HepG2 (cell line): ENCODE measurements around the gene CHPF. TPM values are rescaled to one million over a fixed set of nuclear protein-coding genes. Genes with fewer than 3 reads are reported as not detected.

Source experiments
- ARID5B ChIP-seq: IDR thresholded peaks from 2 replicates; pipeline ENCODE4 v1.4.0; 2020; ENCODE audit warnings: mild to moderate bottlenecking, missing genetic modification reagents
- CCDC6 ChIP-seq: sonication (generic); formaldehyde crosslinking; IDR thresholded peaks from 2 replicates; pipeline ENCODE4 v1.8.1; 2022; ENCODE audit warnings: mild to moderate bottlenecking, missing genetic modification reagents, moderate library complexity
- CERS6 ChIP-seq: sonication (generic); formaldehyde crosslinking; IDR thresholded peaks from 2 replicates; pipeline ENCODE4 v1.5.0; 2020; ENCODE audit warnings: missing genetic modification reagents
- CREB1 ChIP-seq, 2 experiments: fragments of 450-650 bp in 1 of 2; IDR thresholded peaks; 2 replicates each; pipeline ENCODE4 v1.6.1; 2016 to 2017; ENCODE audit warnings: control low read depth in 1 of 2, mild to moderate bottlenecking in 1 of 2, missing compliant biosample characterization in 1 of 2, missing genetic modification characterization in 1 of 2
- CREM ChIP-seq, 2 experiments: sonication (generic) in 1 of 2; formaldehyde crosslinking in 1 of 2; IDR thresholded peaks; 2 replicates each; pipeline versions ENCODE4 v1.4.0 to v1.6.1; 2016 to 2020; ENCODE audit warnings: antibody characterized with exemption in 1 of 2, mild to moderate bottlenecking in 1 of 2, missing genetic modification reagents in 1 of 2
- GABPA ChIP-seq, 2 experiments: IDR thresholded peaks; 2 replicates each; pipeline ENCODE4 v1.6.1; 2011 to 2016; ENCODE audit warnings: low read depth in 2 of 2, low read length in 1 of 2, missing biosample characterization in 1 of 2, missing genetic modification characterization in 1 of 2
- MBNL3 ChIP-seq: fragments of 250-450 bp; sonication (Bioruptor Pico); conservative IDR thresholded peaks from 2 replicates; pipeline ENCODE4 v1.8.0; 2022; ENCODE audit warnings: mild to moderate bottlenecking, inconsistent platforms
- NBN ChIP-seq: fragments of 450-650 bp; conservative IDR thresholded peaks from 2 replicates; pipeline ENCODE4 v1.6.1; 2017
- NFIB ChIP-seq: sonication (generic); formaldehyde crosslinking; IDR thresholded peaks from 2 replicates; pipeline ENCODE4 v1.9.0; 2021; ENCODE audit warnings: missing genetic modification reagents, mild to moderate bottlenecking, borderline replicate concordance
- NR2F6 ChIP-seq, 2 experiments: IDR thresholded peaks; 2 replicates each; pipeline ENCODE4 v1.6.1; 2016; ENCODE audit warnings: antibody characterized with exemption in 1 of 2, mild to moderate bottlenecking in 1 of 2
- RXRA ChIP-seq: sonication (generic); formaldehyde crosslinking; IDR thresholded peaks from 2 replicates; pipeline ENCODE4 v1.5.1; 2020; ENCODE audit warnings: missing genetic modification reagents
- SCMH1 ChIP-seq: sonication (generic); formaldehyde crosslinking; IDR thresholded peaks from 2 replicates; pipeline ENCODE4 v1.9.0; 2021; ENCODE audit warnings: missing genetic modification reagents, mild to moderate bottlenecking, borderline replicate concordance
- SIN3A ChIP-seq: IDR thresholded peaks from 2 replicates; pipeline ENCODE4 v1.6.1; 2011; ENCODE audit warnings: low read depth, mild to moderate bottlenecking, control low read depth, low read length, borderline replicate concordance
- SMAD1 ChIP-seq: sonication (generic); formaldehyde crosslinking; IDR thresholded peaks from 2 replicates; pipeline ENCODE4 v1.4.0; 2020; ENCODE audit warnings: missing genetic modification reagents, low read depth, mild to moderate bottlenecking, borderline replicate concordance
- YY1 ChIP-seq: IDR thresholded peaks from 2 replicates; pipeline ENCODE4 v1.6.1; 2011; ENCODE audit warnings: low read length, low read depth, moderate library complexity, mild to moderate bottlenecking; ENCODE audit not compliant: insufficient read depth, insufficient replicate concordance
- ZNF124 ChIP-seq: sonication (generic); formaldehyde crosslinking; IDR thresholded peaks from 2 replicates; pipeline ENCODE4 v1.4.0; 2020; ENCODE audit warnings: missing genetic modification reagents
- ZNF275 ChIP-seq: sonication (generic); formaldehyde crosslinking; IDR thresholded peaks from 2 replicates; pipeline ENCODE4 v1.8.0; 2022; ENCODE audit warnings: missing genetic modification reagents, mild to moderate bottlenecking, inconsistent platforms, borderline replicate concordance
- ZNF343 ChIP-seq: sonication (generic); formaldehyde crosslinking; IDR thresholded peaks from 2 replicates; pipeline ENCODE4 v1.4.0; 2020; ENCODE audit warnings: mild to moderate bottlenecking, missing genetic modification reagents
- ZNF552 ChIP-seq: sonication (generic); formaldehyde crosslinking; IDR thresholded peaks from 2 replicates; pipeline ENCODE4 v1.9.0; 2022; ENCODE audit warnings: missing genetic modification reagents, mild to moderate bottlenecking, borderline replicate concordance
- ZNF766 ChIP-seq: sonication (generic); formaldehyde crosslinking; IDR thresholded peaks from 2 replicates; pipeline ENCODE4 v1.5.0; 2020; ENCODE audit warnings: missing genetic modification reagents, borderline replicate concordance
- ZSCAN9 ChIP-seq: IDR thresholded peaks from 2 replicates; pipeline ENCODE4 v1.6.1; 2016; ENCODE audit warnings: borderline replicate concordance
- polyA plus RNA-seq, 8 experiments: library from polyadenylated mRNA; depleted of rRNA in 3 of 8; stranded (reverse) in 7 of 8; unstranded in 1 of 8; fragments of >200 nt; fragmentation: Illumina TruSeq in 4 of 8; extraction: Trizol in 4 of 8; gene quantifications; 2 replicates each; pipeline versions ENCODE4 v1.2.1 to v1.2.3, GENCODE V29; 2011 to 2016; ENCODE audit warnings: low read depth in 4 of 8, missing spikeins in 1 of 8, mixed read lengths in 1 of 8; ENCODE audit not compliant: insufficient read depth in 1 of 8
- total RNA-seq, 5 experiments: library from RNA; depleted of rRNA; stranded (reverse); fragments of >200 nt; fragmentation: Illumina TruSeq; extraction: Trizol; gene quantifications; 2 replicates each; pipeline ENCODE4 v1.2.3, GENCODE V29; 2016; ENCODE audit warnings: low read depth in 1 of 5

CHPF gene
- total and polyA plus RNA-seq, 2 of the 13 experiments (the other 11 are each of a cell fraction or from before 2014, with no cell fraction given) = 79.6 to 111 TPM

GRCh38 chr2:219575566-219576504 is 32.2 kb upstream of the CHPF start (continued):
- TF ChIP-seq SMAD1 (CRISPR knock-in tag) (no peak), ZNF124 (CRISPR knock-in tag) (no peak), NBN (no peak), ZNF766 (CRISPR knock-in tag) (no peak), GABPA (IDR thresholded peaks at IDR 0.05; ENCODE audit: low read depth, low read length) (no peak), GABPA (CRISPR knock-in tag; IDR thresholded peaks at IDR 0.05; ENCODE audit: low read depth) (no peak), ARID5B (CRISPR knock-in tag) (peak; percentile 57; the same call in 1 of the 2 replicates), SIN3A (0 out of 2 replicates have a peak, but pooled peaks have one; percentile 18), NFIB (CRISPR knock-in tag) (no peak), CREM (IDR thresholded peaks at IDR 0.05) (no peak), CREM (CRISPR knock-in tag; IDR thresholded peaks at IDR 0.05) (no peak), ZNF343 (CRISPR knock-in tag) (no peak), CERS6 (CRISPR knock-in tag) (no peak), ZSCAN9 (CRISPR knock-in tag) (no peak), SCMH1 (CRISPR knock-in tag) (no peak), YY1 (peak; percentile 25), CCDC6 (no peak), ZNF552 (CRISPR knock-in tag) (no peak), NR2F6 (IDR thresholded peaks at IDR 0.05) (no peak), NR2F6 (CRISPR knock-in tag; IDR thresholded peaks at IDR 0.05) (peak; percentile 27; the same call in 1 of the 2 replicates), MBNL3 (CRISPR knock-in tag) (no peak), CREB1 (IDR thresholded peaks at IDR 0.05) (no peak), CREB1 (CRISPR knock-in tag; IDR thresholded peaks at IDR 0.05) (no peak; the same call in 1 of the 2 replicates), RXRA (CRISPR knock-in tag) (peak; percentile 18; the same call in 1 of the 2 replicates), ZNF275 (peak; percentile 57; the same call in 1 of the 2 replicates)
